ENCODE results near the gene ARFGEF2.
"Not testable (repeated sequence)": the region's sequence is repeated elsewhere in the genome, so short reads cannot be mapped to it uniquely, and the experiment has no call there.

The ARFGEF2 gene

GRCh38 chr20:49009899-49010631 lies 88.6 kb downstream of the ARFGEF2 start:
- no peak for DNase-seq

DNA sequence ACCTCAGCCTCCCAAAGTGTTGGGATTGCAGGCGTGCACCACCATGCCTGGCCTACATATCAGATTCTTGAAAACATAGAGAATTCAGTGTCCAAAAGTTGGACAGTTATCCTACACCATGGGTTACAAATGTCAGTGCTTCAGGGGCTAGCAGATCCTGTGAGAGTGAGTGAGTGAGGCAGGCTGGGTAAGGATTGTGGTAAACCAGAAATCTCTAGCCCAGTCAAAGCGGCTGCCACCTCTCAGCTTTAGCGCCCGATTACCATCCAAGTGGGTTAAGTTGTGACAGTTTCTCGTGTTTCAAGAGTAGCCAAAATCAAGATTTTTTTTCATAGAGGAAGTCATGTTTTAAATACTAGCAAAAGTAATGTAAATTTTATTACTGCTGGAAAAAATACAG lies 102.7 kb downstream of the ARFGEF2 start:
- no peak for DNase-seq

- not testable (repeated sequence) for DNase-seq
Observed at GRCh38 chr20:49028177-49028576, 106.7 kb downstream of the ARFGEF2 start.

- DNase-seq: no peak
Observed at GRCh38 chr20:49028684-49029083, 107.2 kb downstream of the ARFGEF2 start.

- DNase-seq: no peak
Observed at GRCh38 chr20:49029203-49029602, 107.7 kb downstream of the ARFGEF2 start.

DNA sequence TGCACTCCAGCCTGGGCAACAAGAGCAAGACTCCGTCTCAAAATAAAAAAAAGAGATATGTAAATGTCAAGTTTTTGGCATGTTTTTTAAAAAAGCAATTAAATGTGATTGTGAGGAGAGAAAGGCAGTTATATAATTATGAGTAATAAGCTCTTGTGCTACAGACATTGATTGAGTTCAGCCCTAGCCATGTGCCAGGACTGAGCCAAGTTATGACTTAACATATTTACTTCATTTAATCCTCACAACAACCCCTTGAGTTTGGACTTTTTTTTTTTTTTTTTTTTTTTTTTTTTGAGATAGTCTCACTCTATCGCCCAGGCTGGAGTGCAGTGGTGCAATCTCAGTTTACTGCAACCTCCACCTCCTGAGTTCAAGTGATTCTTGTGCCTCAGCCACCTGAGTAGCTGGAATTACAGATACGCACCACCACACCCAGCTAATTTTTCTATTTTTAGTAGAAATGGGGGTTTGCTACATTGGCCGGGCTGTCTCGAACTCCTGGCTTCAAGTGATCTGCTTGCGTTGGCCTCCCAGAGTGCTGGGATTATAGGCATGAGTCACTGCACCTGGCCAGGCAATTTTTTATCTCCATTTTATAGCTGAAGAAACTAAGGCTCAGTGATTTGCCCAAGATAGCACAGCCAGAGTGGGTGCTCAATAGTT lies 109.6 kb downstream of the ARFGEF2 start:
- DNase-seq: no peak

DNA sequence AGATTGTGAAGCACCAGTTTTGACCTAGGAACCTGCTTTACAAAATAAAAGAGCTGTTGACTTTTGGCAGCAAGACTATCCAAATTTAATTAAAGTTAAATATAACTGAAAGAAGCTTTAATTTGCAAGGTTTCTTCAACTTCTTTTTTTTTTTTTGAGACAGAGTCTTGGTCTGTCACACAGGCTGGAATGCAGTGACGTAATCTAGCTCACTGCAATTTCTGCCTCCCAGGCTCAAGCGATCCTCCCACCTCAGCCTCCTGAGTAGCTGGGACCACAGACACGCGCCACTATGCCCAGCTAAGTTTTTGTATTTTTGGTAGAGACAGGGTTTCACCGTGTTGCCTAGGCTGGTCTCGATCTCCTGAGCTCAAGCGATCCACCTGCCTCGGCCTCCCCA lies 110.9 kb downstream of the ARFGEF2 start:
- no peak for DNase-seq

- DNase-seq: no peak
Observed at GRCh38 chr20:49034070-49034732, 112.7 kb downstream of the ARFGEF2 start.

DNA sequence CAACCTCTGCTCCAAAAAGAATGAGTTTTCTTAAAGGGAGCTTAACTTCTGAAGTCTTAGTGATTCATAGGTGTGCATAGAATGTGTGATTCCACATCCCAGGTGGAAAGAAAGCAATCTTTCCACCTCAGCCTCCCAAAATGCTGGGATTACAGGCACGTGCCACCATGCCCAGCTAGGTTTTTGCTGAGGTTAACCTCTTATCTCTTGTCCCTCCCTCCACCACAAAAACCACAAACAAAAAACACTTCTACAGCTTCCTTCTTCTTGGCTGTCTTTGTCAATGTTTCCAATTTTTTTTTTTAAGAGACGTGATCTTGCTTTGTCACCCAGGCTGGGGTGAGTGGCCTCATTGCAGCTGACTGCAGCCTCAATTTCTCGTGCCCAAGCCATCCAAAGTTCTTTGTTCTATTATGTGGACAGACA lies 116.5 kb downstream of the ARFGEF2 start:
- DNase-seq: no peak

- DNase-seq: no peak
Observed at GRCh38 chr20:49039854-49040253, 118.3 kb downstream of the ARFGEF2 start.

GRCh38 chr20:49043000-49043399 lies 121.5 kb downstream of the ARFGEF2 start:
- no peak for DNase-seq

- DNase-seq: no peak
Observed at GRCh38 chr20:49045440-49046086, 124.1 kb downstream of the ARFGEF2 start.

DNA sequence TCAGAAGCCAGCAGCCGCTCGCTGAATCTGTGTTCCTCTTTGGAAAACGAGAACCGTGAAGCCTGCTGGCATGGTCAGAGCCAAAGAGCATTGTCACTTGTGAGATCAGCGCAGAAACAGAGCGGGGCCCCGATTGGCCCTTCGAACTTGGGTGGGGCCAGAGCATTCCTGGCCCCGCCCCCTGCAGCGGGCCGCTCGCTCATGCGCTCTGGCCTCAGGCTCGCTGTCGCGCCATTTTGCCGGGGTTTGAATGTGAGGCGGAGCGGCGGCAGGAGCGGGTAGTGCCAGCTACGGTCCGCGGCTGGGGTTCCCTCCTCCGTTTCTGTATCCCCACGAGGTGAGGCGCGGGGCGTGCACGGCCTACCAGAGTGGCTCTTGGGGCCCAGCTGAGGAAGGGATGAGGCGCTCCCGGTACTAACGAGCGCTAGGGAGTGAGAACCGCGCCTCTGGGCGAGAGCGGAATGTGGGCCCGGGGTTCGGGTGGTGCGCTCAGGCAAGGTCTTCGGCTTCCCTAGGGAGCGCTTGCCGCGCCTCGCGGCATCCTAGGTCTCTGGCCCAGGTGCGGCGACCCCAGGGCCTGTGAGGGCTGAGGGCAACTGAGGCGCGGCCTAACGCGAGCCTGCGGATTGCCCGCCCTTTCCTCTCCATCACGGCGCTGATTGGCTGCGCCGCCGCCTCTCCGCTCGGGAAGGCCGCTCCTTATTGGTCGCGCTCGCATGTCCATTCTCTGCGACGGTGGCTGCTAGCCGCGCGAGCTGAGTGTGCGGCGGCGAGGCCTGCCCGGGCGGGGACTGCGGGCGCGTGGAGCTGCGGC lies 124.8 kb downstream of the ARFGEF2 start, which contains the start of gene CSE1L:
CSE1L (plus strand) TSS at position 226 of the 814 bp plus-strand sequence. CDS start 12,152 bp downstream, outside the sequence.
- DNase-seq: peak; percentile 92

DNA sequence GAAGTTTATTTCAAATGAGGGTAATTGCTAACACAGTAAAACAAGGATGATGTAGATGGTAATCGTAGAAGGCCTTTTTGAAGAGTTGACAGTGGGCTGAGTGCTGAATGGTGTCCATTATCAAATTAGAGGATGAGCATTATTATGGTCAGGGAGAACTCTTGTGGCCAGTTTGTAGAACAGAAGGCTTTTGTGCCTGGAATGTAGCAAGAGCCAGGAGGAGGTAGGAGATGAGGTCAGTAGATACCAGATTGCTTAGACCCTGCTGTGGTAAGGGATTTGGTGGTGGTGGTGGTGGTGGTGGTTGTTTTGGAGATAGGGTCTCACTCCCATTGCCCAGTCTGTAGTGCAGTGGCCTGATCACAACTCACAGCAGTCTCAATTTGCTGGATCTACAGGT lies 130.8 kb downstream of the ARFGEF2 start:
- DNase-seq: no peak

- no peak for DNase-seq
Observed at GRCh38 chr20:49054056-49054643, 132.6 kb downstream of the ARFGEF2 start.

- DNase-seq: no peak
Observed at GRCh38 chr20:49063279-49063678, 141.8 kb downstream of the ARFGEF2 start.

DNA sequence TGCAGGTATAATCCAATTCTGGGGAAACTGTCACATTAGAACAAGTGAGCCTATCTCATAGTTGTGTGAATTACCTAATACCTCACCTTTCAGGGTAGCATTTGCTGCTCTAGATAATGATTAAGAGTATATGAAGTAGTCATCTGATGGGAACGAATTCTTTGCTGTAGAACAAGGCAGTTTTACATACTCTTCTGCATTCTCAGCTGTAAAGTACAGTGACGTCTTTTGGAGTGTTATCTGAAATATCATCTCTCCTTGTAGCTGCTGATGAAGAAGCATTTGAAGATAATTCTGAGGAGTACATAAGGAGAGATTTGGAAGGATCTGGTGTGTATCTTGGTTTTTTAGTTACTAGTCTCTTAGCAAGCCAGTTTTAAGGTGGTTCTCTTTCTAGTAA lies 153.0 kb downstream of the ARFGEF2 start:
- no peak for DNase-seq

DNA sequence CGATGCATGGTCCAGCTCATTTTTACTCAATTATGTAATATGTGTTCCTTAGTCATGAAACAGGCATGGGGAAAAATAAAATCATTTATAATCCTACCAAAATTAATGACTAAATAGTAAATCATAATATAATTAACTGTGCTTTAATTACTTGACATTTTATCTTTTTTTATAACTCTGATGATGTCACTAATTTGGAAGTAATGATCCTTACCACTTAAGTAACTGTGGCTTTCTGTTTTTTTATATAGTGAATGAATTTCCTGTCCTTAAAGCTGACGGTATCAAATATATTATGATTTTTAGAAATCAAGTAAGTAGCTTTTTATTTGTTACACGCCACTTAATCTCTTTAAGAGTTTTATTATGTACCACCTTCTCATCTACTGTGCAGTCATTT lies 156.8 kb downstream of the ARFGEF2 start:
- DNase-seq: no peak

GRCh38 chr20:49082295-49082694 lies 160.8 kb downstream of the ARFGEF2 start:
- not testable (repeated sequence) for DNase-seq
